ENCODE results near the gene FAF2. TPM values are rescaled to one million over a fixed set of nuclear protein-coding genes. Genes with fewer than 3 reads are reported as not detected.
A peak's percentile ranks its signal among the peaks of the same experiment; 100 is the strongest.

The FAF2 gene
- total and polyA plus RNA-seq, 12 donors = 21.2 to 68.2 (median 40.6) TPM

GRCh38 chr5:176507911-176508310 lies 59.7 kb downstream of the FAF2 start:
- 86 to 95% (median 91%) methylated on average over 2 of the region's 2 CpGs for WGBS, 4 donors
- H3K4me3 ChIP-seq = no peak overlapping the region
- no peaks in the 10 kb centered on the region for H3K4me1 ChIP-seq (replicated peaks in 1 of 2)
- H3K27ac ChIP-seq = no peak overlapping the region
- no peaks in the 10 kb centered on the region for H3K9me3 ChIP-seq (replicated peaks in 1 of 3)
- no peak for DNase-seq
- peaks cover 0 to 44% of the 10 kb centered on the region in 2 donors for H3K36me3 ChIP-seq (replicated peaks in 1 of 2)
- no peak for TF ChIP-seq POLR2A (IDR thresholded peaks at IDR 0.05)
- TF ChIP-seq, protein P1, sequence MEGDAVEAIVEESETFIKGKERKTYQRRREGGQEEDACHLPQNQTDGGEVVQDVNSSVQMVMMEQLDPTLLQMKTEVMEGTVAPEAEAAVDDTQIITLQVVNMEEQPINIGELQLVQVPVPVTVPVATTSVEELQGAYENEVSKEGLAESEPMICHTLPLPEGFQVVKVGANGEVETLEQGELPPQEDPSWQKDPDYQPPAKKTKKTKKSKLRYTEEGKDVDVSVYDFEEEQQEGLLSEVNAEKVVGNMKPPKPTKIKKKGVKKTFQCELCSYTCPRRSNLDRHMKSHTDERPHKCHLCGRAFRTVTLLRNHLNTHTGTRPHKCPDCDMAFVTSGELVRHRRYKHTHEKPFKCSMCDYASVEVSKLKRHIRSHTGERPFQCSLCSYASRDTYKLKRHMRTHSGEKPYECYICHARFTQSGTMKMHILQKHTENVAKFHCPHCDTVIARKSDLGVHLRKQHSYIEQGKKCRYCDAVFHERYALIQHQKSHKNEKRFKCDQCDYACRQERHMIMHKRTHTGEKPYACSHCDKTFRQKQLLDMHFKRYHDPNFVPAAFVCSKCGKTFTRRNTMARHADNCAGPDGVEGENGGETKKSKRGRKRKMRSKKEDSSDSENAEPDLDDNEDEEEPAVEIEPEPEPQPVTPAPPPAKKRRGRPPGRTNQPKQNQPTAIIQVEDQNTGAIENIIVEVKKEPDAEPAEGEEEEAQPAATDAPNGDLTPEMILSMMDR (IDR thresholded peaks at IDR 0.05) = no peak
- H3K27me3 ChIP-seq = no peaks in the 10 kb centered on the region
- intact Hi-C loops (cut with DNase I) = no loop called here

DNA sequence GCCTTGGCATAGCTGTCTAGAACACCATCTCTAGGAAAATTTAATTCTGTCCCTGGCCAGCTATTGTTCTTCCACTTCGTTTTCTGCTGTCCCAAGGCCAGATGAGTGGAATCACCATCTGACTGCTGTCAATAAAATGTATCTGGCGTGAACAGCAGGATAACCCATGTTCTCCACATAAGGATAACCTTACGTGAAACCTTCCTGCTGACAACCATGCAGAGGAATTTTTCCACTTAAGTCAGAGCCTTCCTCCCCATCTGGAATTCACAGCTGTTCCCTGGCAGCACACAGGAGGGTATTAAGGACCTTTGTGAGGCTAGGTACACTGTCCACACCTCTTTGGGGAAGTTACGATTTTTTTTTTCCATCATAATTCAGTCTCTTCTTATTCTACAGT lies 60.4 kb downstream of the FAF2 start:
- intact Hi-C loops (cut with DNase I) = no loop called here
- 60 to 73% (median 65%) methylated on average over 4 of the region's 4 CpGs for WGBS, 4 donors
- Histone ChIP-seq H3K4me3 (no peak overlapping the region), H3K27me3 (no peaks in the 10 kb centered on the region), H3K27ac (no peak overlapping the region), H3K4me1 (replicated peaks in 1 of 2) (no peaks in the 10 kb centered on the region), H3K36me3 (replicated peaks in 1 of 2) (peaks cover 0 to 41% of the 10 kb centered on the region in 2 donors), H3K9me3 (replicated peaks in 1 of 3) (no peaks in the 10 kb centered on the region)
- DNase-seq = peak in 1 of 7 donors; percentile 34
- TF ChIP-seq POLR2A (IDR thresholded peaks at IDR 0.05) = no peak
- TF ChIP-seq, protein P1 (IDR thresholded peaks at IDR 0.05) = no peak

DNA sequence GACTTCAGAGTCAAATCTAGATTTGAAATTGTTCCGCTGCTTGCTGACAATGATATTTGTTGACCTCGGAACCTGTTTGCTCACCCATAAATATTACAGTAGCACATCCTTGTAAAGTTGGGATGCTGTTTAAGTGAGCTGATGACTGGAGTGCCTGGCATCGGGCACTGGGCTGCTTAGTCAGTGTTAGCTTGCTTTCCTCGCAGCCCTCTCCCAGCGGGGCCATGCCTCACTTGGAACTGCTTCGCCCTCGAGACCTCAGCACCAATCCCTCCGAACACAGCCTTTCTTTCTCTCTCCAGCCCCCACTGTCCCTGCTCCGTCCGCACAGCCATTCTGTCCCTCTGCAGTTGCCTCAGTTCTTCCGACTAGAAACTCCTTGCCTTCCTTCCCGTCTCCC lies 65.6 kb downstream of the FAF2 start:
- Histone ChIP-seq H3K27ac (no peak overlapping the region), H3K9me3 (replicated peaks in 1 of 3) (no peaks in the 10 kb centered on the region), H3K36me3 (replicated peaks in 1 of 2) (no peaks in the 10 kb centered on the region), H3K4me3 (no peak overlapping the region), H3K27me3 (no peaks in the 10 kb centered on the region), H3K4me1 (replicated peaks in 1 of 2) (no peaks in the 10 kb centered on the region)
- 70 to 76% (median 73%) methylated on average over 11 to 12 of the region's 12 CpGs for WGBS, 4 donors
- intact Hi-C loops (cut with DNase I) = no loop called here
- peak in 1 of 7 donors; percentile 42 for DNase-seq
- TF ChIP-seq, protein P1 (IDR thresholded peaks at IDR 0.05) = no peak
- no peak for TF ChIP-seq POLR2A (IDR thresholded peaks at IDR 0.05)

GRCh38 chr5:176514244-176514950 lies 66.2 kb downstream of the FAF2 start:
- 79 to 84% (median 83%) methylated on average over 8 to 11 of the region's 11 CpGs for WGBS, 4 donors
- no peak overlapping the region for H3K4me3 ChIP-seq

More at GRCh38 chr5:176514244-176514950, 66.2 kb downstream of the FAF2 start:
- intact Hi-C loops (cut with DNase I) = no loop called here
- H3K27ac ChIP-seq = no peak overlapping the region
- H3K4me1 ChIP-seq (replicated peaks in 1 of 2) = no peaks in the 10 kb centered on the region
- H3K27me3 ChIP-seq = no peaks in the 10 kb centered on the region
- TF ChIP-seq, protein P1 (IDR thresholded peaks at IDR 0.05) = no peak
- TF ChIP-seq POLR2A (IDR thresholded peaks at IDR 0.05) = no peak
- peak in 1 of 7 donors; percentile 43 for DNase-seq
- H3K36me3 ChIP-seq (replicated peaks in 1 of 2) = no peaks in the 10 kb centered on the region
- H3K9me3 ChIP-seq (replicated peaks in 1 of 3) = no peaks in the 10 kb centered on the region

All from adrenal gland (tissue), 12 donors.